ENCODE data around the gene NTM. TPM values are rescaled to one million over a fixed set of nuclear protein-coding genes. Genes with fewer than 3 reads are reported as not detected.

The NTM gene
- total RNA-seq, 1 donor from 2014 or later, result 82.7 TPM

DNA sequence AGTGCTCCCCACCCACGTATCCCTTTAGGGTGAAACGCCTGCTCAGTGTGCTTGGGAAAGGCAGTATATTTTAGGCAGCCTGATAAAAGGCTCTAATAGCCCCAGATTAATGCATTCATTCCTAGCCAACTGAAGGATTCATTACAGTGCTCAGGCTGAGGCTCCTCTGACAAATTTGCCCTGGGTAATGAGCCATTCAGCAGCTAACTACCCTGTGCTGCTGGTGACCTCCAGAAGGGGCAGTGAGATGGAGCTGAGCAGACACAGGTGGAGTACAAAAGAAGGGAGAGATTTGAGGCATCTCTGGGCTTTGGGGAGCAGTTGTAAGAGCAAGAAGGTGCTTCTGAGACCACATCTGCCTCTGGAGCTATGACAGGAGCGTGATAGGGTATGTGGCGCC, 817.0 kb downstream of the NTM start:
- DNase-seq (ENCODE audit: extremely low spot score, unreplicated experiment), result no peak
- no peak overlapping the region for H3K27ac Mint-ChIP-seq (ENCODE audit: unreplicated experiment)
- H3K9me3 Mint-ChIP-seq (ENCODE audit: unreplicated experiment), result no peaks in the 10 kb centered on the region
- H3K27me3 Mint-ChIP-seq (ENCODE audit: unreplicated experiment), result no peaks in the 10 kb centered on the region
- TF ChIP-seq, protein P1, sequence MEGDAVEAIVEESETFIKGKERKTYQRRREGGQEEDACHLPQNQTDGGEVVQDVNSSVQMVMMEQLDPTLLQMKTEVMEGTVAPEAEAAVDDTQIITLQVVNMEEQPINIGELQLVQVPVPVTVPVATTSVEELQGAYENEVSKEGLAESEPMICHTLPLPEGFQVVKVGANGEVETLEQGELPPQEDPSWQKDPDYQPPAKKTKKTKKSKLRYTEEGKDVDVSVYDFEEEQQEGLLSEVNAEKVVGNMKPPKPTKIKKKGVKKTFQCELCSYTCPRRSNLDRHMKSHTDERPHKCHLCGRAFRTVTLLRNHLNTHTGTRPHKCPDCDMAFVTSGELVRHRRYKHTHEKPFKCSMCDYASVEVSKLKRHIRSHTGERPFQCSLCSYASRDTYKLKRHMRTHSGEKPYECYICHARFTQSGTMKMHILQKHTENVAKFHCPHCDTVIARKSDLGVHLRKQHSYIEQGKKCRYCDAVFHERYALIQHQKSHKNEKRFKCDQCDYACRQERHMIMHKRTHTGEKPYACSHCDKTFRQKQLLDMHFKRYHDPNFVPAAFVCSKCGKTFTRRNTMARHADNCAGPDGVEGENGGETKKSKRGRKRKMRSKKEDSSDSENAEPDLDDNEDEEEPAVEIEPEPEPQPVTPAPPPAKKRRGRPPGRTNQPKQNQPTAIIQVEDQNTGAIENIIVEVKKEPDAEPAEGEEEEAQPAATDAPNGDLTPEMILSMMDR (IDR thresholded peaks at IDR 0.05), result no peak
- no peaks in the 10 kb centered on the region for H3K4me1 Mint-ChIP-seq (ENCODE audit: unreplicated experiment)
- H3K36me3 Mint-ChIP-seq (ENCODE audit: unreplicated experiment), result no peaks in the 10 kb centered on the region
- H3K4me3 Mint-ChIP-seq (ENCODE audit: unreplicated experiment), result no peak overlapping the region

DNA sequence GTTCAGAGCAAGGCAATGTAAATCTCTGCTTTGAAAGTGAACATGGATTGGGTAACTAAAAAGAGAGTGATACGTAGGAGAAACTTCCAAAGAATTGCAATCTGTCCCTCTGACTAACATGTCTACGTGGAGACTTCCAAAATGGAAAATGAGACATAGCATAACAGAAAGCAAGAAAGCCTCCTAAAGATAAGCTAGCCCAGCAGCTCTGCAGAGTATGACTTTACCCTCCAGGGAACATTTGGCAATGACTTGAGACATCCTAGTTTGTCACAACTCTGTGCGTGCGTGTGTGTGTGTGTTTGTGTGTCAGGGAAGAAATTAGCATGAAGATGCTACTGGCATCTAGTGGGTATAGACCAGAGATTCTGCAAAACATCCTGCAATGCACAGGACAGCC, 817.4 kb downstream of the NTM start:
- H3K27me3 Mint-ChIP-seq (ENCODE audit: unreplicated experiment), result no peaks in the 10 kb centered on the region
- no peak overlapping the region for H3K27ac Mint-ChIP-seq (ENCODE audit: unreplicated experiment)
- no peak for DNase-seq (ENCODE audit: extremely low spot score, unreplicated experiment)
- H3K4me3 Mint-ChIP-seq (ENCODE audit: unreplicated experiment), result no peak overlapping the region
- peaks cover 2% of the 10 kb centered on the region for H3K9me3 Mint-ChIP-seq (ENCODE audit: unreplicated experiment)
- H3K36me3 Mint-ChIP-seq (ENCODE audit: unreplicated experiment), result no peaks in the 10 kb centered on the region
- H3K4me1 Mint-ChIP-seq (ENCODE audit: unreplicated experiment), result no peaks in the 10 kb centered on the region
- TF ChIP-seq, protein P1 (IDR thresholded peaks at IDR 0.05), result no peak

DNA sequence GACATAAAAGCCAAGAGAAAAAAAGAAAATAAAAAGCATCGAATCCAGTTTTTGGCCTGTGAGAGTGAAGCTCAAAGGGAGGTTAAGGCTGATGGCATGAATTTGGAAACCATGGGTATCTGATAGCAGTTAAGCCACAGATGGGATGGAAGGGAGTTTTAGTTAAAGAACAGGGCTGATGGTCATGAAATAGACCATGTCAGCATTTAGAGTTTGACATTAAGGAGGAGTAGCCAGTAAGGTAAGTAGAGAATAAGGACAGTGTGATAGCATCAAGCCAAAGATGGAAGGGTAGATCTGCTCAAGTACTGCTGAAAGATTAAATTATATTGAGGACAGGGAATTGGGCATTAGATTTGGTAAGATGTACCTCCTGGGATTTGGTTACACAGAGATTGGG, 826.5 kb downstream of the NTM start:
- no peaks in the 10 kb centered on the region for H3K4me1 Mint-ChIP-seq (ENCODE audit: unreplicated experiment)

DNA sequence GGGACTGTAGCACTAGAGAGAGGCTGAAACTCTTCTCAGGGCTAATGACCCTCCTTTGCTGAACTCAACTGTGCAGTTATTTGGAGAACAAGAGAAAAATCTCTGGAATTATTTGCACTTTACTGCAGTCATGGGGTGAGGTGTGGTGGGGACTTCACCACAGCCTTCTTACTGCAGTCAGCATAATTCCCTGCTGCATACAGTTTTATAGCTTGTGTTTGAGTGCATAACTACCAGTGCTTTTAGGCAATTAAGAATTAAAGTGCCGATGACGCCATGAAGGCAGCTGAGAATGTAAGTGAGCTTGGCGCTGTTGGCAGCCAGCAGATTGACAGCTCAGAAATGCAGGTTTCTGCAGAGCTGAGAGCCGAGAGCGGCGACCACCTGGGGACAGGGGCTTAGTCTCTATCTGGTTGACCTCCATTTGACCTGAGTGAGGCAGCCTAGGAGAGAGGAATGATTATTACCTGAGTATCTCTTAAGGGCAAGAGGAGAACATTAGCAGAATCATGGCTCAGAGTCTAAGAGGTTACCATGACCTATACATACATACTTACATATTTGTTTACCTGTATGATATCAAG, 830.0 kb downstream of the NTM start:
- DNase-seq (ENCODE audit: extremely low spot score, unreplicated experiment), result no peak
- no peak overlapping the region for H3K27ac Mint-ChIP-seq (ENCODE audit: unreplicated experiment)
- no peaks in the 10 kb centered on the region for H3K9me3 Mint-ChIP-seq (ENCODE audit: unreplicated experiment)
- H3K4me3 Mint-ChIP-seq (ENCODE audit: unreplicated experiment), result no peak overlapping the region
- no peaks in the 10 kb centered on the region for H3K36me3 Mint-ChIP-seq (ENCODE audit: unreplicated experiment)
- H3K27me3 Mint-ChIP-seq (ENCODE audit: unreplicated experiment), result no peaks in the 10 kb centered on the region
- H3K4me1 Mint-ChIP-seq (ENCODE audit: unreplicated experiment), result peaks cover 4% of the 10 kb centered on the region
- TF ChIP-seq, protein P1 (IDR thresholded peaks at IDR 0.05), result no peak

More for the DNA sequence above, 826.5 kb downstream of the NTM start:
- H3K27me3 Mint-ChIP-seq (ENCODE audit: unreplicated experiment), result no peaks in the 10 kb centered on the region
- TF ChIP-seq, protein P1 (IDR thresholded peaks at IDR 0.05), result no peak
- peaks cover 8% of the 10 kb centered on the region for H3K9me3 Mint-ChIP-seq (ENCODE audit: unreplicated experiment)
- no peaks in the 10 kb centered on the region for H3K36me3 Mint-ChIP-seq (ENCODE audit: unreplicated experiment)
- no peak for DNase-seq (ENCODE audit: extremely low spot score, unreplicated experiment)
- no peak overlapping the region for H3K4me3 Mint-ChIP-seq (ENCODE audit: unreplicated experiment)
- no peak overlapping the region for H3K27ac Mint-ChIP-seq (ENCODE audit: unreplicated experiment)

DNA sequence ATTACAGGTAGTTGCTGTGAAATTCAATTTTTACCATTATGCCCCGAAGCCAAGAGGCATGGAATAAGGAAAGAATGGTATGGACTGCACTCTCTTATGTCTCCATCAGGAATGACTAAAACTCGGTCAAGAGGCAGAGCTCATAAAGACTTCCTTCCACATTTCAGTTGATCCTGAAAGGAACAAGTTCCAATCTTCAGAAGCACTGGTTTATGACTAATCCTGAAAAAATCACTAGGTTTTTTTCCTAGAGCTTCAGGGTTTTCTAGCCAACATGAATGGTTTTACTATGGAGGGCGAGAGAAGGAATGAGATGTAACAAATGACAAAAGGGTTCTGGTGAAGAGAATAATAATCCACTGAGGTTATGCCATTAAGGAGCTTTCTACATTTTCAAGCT, 832.2 kb downstream of the NTM start:
- H3K4me3 Mint-ChIP-seq (ENCODE audit: unreplicated experiment), result no peak overlapping the region
- H3K36me3 Mint-ChIP-seq (ENCODE audit: unreplicated experiment), result no peaks in the 10 kb centered on the region
- peaks cover 3% of the 10 kb centered on the region for H3K9me3 Mint-ChIP-seq (ENCODE audit: unreplicated experiment)
- H3K27me3 Mint-ChIP-seq (ENCODE audit: unreplicated experiment), result no peaks in the 10 kb centered on the region
- H3K27ac Mint-ChIP-seq (ENCODE audit: unreplicated experiment), result no peak overlapping the region
- H3K4me1 Mint-ChIP-seq (ENCODE audit: unreplicated experiment), result peaks cover 6% of the 10 kb centered on the region
- TF ChIP-seq, protein P1 (IDR thresholded peaks at IDR 0.05), result no peak
- no peak for DNase-seq (ENCODE audit: extremely low spot score, unreplicated experiment)

Data from osteocyte (in vitro differentiated cells).